Measurements from ENCODE around the gene RASSF7.

Gene RASSF7

DNA sequence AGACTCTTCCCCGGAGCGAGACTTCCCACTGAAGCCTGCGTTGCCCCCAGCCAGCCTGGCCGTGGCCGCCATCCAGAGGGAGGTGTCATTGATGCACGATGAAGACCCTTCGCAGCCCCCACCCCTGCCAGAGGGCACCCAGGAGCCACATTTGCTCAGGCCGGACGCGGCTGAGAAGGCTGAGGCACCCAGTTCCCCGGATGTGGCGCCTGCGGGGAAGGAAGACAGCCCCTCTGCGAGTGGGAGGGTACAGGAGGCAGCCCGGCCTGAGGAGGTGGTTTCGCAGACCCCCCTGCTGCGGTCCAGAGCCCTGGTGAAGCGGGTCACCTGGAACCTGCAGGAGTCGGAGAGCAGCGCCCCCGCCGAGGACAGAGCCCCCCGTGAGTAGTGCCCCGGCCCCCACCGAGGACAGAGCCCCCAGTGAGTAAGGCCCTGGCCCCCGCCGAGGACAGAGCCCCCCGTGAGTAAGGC, 48.6 kb downstream of the RASSF7 start:
- no peak for DNase-seq (ENCODE audit: low read depth in 3 of 3)

DNA sequence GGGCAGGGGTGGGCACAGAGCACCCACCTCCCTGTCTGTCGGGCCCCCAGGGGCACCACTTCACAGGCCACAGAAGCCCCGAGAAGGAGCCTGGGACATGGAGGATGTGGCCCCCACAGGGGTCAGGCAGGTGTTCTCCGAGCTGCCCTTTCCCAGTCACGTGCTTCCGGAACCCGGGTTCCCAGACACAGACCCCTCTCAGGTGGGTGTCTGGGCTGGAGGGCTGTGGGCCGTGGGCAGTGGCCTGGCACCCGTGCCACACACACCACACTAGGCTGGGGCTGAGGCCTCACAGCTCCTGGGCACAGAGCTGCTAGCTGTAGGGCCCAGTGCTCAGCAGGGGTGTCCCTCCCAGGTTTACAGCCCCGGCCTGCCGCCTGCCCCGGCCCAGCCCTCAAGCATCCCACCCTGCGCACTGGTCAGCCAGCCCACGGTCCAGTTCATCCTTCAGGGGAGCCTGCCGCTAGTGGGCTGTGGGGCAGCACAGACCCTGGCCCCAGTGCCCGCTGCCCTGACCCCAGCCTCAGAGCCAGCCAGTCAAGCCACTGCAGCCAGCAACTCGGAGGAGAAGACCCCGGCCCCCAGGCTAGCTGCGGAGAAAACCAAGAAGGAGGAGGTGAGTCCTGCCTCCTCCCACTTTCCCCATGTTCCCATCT, 49.5 kb downstream of the RASSF7 start:
- DNase-seq (ENCODE audit: low read depth in 3 of 3), result no peak

DNA sequence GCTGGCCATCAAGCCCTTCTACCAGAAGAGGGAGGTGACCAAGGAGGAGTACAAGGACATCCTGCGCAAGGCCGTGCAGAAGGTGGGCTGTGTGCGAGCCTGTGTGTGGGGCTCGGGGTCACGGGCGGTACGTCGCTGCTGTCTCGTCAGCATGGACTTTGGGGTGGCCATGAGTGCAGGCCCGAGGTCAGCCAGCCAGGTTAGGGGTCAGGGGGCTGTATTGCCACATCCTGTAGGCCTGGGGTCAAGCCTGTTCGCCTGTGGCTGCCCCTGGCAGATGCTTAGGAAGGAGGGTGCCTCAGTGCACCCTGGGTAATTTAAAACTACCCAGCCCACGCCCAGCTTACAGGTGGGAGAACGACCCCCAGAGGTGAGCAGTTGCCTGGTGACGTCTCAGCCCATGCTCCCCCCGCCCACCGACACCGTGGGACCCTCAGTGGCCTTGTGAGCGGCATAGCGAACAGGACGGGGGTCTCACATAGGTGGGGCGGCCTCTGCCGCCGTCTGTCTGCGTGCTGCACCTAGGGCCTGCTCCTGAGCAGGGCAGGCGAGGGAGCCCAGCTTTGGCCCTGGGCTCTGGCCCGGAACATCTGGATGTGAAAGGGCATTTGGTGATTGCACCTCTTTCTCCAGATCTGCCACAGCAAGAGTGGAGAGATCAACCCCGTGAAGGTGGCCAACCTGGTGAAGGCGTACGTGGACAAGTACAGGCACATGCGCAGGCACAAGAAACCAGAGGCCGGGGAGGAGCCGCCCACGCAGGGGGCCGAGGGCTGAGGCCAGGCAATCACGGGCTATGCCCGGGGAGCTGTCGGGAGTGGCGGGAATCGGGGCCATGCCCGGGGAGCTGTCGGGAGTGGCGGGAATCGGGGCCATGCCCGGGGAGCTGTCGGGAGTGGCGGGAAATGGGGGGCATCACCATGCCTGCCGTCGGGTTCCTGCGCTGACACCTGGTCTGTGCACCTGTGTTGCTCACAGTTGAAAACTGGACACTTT, 50.5 kb downstream of the RASSF7 start:
- DNase-seq (ENCODE audit: low read depth in 3 of 3), result no peak

DNA sequence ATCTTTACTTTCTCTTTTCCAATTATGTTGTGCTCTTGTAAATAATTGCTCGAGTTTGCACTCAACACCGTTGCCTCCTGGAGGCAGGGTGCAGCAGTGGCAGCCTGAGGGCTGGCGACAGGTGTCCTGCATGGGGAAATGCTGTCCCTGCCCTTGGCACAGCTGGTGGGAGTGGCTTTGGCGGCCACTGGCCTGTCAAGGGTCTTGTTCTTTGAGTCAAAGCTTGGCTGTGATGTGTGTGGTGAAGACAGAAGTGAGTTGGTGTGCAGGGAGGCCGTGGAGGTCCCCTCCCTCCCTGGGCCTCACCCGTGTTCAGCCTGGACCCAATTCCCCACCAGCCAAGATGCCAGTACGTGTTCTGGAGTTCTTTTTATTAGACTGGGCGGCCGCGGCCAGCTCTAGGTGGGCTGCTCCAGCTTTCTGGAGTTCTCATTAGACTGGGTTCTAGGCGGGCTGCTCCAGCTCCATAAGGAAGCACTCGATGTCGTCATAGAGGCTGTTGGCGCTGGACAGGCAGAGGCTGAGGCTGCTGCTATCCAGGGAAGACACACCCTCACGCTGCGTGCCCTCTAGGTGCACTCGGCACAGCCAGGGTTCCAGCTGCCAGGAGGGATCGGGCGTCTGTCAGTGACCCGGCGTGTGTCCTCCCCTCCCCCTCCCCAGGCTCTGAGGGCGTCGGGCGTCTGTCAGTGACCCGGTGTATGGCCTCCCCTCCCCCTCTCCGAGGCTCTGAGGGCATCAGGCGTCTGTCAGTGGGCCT, 51.6 kb downstream of the RASSF7 start:
- no peak for DNase-seq (ENCODE audit: low read depth in 3 of 3)

DNA sequence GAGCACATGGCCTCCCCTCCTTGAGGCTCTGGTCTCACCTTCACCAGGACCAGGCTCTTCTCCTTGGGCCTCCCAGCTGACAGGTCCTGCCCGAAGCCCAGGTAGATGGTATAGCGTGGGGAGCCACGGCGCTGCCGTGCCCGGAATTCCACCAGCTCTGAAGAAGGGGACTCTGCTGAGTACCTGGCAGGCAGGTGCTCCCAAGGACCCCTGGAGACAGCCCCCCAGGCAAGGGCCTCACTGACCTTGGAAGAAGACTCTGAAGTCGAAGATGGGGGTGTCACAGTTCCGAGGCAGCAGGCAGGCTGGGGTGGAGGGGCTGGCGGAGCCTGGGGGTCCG, 52.2 kb downstream of the RASSF7 start:
- no peak for DNase-seq (ENCODE audit: low read depth in 3 of 3)

DNA sequence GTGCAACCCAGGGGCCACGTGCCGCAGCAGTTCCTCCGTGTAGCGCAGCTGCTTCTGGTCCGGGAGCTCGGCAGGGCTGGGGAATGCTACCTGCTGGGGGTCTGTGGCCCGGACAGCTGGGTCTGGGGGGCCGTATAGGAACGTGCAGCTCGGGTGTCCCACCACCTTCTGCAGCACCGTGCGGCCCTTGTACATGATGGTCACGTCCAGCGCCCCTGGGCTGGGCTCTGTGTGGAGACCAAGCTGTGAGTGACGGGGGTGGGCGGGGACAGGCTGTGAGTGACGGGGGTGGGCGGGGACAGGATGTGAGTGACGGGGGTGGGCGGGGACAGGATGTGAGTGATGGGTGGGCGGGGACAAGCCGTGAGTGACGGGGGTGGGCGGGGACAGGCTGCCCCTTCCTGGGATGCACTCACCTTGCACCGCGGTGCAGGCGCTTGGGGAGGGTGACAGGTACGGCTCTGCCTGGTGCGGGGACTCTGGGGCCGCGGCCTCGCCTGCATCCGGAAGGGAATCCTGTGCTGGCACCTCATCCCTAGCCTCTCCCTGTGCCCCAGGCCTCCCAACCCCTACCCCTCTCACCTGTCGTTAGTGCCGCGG, 52.7 kb downstream of the RASSF7 start:
- peak; percentile 63 to 76 (median 71) for DNase-seq (ENCODE audit: low read depth in 3 of 3)

Data from stimulated activated CD4-positive, alpha-beta T cell treated with anti-CD3 and anti-CD28 coated beads, TNF-alpha, amount 100 ng/mL, for 4 hours (primary cell).